ENCODE data around the gene CHPT1.

The CHPT1 gene

DNA sequence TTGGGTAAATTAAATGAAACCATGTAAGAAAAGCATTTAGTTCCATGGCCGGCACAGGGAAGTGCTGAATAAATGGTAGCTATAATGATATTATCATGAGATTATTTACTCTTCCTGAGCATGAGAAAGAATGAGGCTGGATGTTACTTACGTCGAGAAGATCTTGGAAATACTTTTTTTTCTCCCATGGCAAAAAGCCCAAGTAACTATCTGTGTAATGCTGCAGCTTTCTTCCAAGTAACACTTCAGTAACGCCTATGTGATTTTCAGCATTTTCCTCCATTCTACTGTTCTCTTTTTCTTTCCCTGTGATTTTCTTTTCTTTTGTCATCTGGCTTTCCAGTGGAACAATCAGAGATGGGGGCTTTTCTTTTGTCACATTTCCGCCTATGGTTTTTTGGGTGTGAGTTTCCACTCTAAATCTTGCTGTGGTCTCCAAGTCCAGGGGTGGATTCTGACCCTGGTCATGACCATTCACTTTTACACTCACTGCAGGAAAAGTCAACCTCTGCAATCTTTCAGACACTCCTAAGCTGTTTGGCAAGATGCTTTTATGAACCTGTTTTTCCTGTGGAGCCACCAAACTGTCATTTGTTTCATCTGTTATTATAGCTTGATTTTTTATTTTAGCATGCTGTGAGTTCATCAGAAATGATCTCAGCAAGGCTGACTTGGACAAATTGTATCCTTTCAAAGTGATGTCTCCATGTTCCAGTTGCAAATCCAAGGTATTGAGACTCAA lies 66.8 kb downstream of the CHPT1 start:
- DNase-seq (ENCODE audit: extremely low read depth, insufficient read length), result no peak
- Histone ChIP-seq H3K4me3 (replicated peaks; ENCODE audit: low read depth, low read length) (no peak overlapping the region), H3K27me3 (replicated peaks; ENCODE audit: control insufficient read depth, insufficient read depth, low read length) (no peaks in the 10 kb centered on the region), H3K36me3 (ENCODE audit: control insufficient read depth, insufficient read depth, low read length) (peaks cover 1% of the 10 kb centered on the region)
- TF ChIP-seq, protein P1, sequence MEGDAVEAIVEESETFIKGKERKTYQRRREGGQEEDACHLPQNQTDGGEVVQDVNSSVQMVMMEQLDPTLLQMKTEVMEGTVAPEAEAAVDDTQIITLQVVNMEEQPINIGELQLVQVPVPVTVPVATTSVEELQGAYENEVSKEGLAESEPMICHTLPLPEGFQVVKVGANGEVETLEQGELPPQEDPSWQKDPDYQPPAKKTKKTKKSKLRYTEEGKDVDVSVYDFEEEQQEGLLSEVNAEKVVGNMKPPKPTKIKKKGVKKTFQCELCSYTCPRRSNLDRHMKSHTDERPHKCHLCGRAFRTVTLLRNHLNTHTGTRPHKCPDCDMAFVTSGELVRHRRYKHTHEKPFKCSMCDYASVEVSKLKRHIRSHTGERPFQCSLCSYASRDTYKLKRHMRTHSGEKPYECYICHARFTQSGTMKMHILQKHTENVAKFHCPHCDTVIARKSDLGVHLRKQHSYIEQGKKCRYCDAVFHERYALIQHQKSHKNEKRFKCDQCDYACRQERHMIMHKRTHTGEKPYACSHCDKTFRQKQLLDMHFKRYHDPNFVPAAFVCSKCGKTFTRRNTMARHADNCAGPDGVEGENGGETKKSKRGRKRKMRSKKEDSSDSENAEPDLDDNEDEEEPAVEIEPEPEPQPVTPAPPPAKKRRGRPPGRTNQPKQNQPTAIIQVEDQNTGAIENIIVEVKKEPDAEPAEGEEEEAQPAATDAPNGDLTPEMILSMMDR (IDR thresholded peaks at IDR 0.05; ENCODE audit: insufficient read depth, low read length, poor library complexity, severe bottlenecking), result no peak

DNA sequence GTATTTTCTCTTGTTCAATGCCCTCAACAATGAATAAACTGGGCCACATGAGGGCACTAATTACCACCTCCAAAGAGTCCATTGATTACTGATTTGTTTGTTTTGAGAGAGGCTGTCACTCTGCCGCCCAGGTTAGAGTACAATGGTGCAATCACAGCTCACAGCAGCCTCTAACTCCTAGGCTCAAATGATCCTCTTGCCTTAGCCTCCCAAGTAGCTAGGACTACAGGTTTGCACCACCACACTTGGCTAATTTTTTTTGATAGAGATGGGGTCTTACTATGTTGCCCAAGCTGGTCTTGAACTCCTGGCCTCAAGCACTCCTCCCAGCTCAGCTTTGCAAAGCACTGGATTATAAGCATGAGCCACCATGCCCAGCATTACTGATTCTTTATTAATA lies 70.1 kb downstream of the CHPT1 start:
- DNase-seq (ENCODE audit: extremely low read depth, insufficient read length), result no peak
- peaks cover 1% of the 10 kb centered on the region for H3K36me3 ChIP-seq (ENCODE audit: control insufficient read depth, insufficient read depth, low read length)

DNA sequence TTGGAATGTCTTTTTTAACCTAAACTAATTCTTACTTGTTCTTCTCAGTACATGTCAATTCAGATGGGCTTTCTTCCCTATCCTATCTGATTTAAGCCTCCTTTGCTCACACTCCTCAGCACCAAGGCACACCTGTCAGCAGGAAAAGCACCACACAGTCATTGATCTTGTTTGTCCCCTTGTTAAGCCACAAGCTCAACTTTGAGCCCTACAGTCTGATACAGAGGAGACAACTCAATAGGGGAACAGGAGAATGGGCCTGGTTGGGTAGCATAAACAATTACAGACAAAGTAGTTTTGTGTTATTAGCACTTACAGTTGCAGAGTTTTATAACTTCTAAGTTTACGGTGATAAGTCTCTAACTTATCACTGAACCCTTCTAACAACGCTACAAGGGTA lies 71.3 kb downstream of the CHPT1 start:
- TF ChIP-seq, protein P1 (IDR thresholded peaks at IDR 0.05; ENCODE audit: insufficient read depth, low read length, poor library complexity, severe bottlenecking), result no peak
- DNase-seq (ENCODE audit: extremely low read depth, insufficient read length), result no peak
- Histone ChIP-seq H3K27me3 (replicated peaks; ENCODE audit: control insufficient read depth, insufficient read depth, low read length) (no peaks in the 10 kb centered on the region), H3K36me3 (ENCODE audit: control insufficient read depth, insufficient read depth, low read length) (peaks cover 1% of the 10 kb centered on the region), H3K4me3 (replicated peaks; ENCODE audit: low read depth, low read length) (no peak overlapping the region)

More for the DNA sequence above, 70.1 kb downstream of the CHPT1 start:
- H3K27me3 ChIP-seq (replicated peaks; ENCODE audit: control insufficient read depth, insufficient read depth, low read length), result no peaks in the 10 kb centered on the region
- TF ChIP-seq, protein P1 (IDR thresholded peaks at IDR 0.05; ENCODE audit: insufficient read depth, low read length, poor library complexity, severe bottlenecking), result peak; percentile 5
- H3K4me3 ChIP-seq (replicated peaks; ENCODE audit: low read depth, low read length), result no peak overlapping the region

DNA sequence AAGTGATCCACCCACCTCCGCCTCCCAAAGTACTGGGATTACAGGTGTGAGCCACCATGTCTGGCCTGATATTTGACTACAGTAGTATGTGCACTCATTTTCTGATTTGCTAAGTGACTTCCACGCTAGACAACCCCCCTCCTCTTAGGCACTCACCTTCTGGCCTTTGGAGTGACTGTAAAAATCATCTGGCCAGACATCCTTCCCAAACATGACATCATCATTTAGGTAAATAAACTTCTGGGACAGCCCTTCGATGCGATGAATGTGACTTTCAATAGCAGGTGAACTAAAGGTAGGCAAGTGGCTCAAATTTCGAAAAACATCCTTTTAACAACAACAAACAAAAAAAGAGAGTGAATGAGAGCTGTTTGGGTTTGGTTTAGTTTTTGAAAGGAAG lies 72.4 kb downstream of the CHPT1 start:
- TF ChIP-seq, protein P1 (IDR thresholded peaks at IDR 0.05; ENCODE audit: insufficient read depth, low read length, poor library complexity, severe bottlenecking), result no peak
- no peak for DNase-seq (ENCODE audit: extremely low read depth, insufficient read length)
- H3K27me3 ChIP-seq (replicated peaks; ENCODE audit: control insufficient read depth, insufficient read depth, low read length), result no peaks in the 10 kb centered on the region
- no peak overlapping the region for H3K4me3 ChIP-seq (replicated peaks; ENCODE audit: low read depth, low read length)
- peaks cover 1% of the 10 kb centered on the region for H3K36me3 ChIP-seq (ENCODE audit: control insufficient read depth, insufficient read depth, low read length)

DNA sequence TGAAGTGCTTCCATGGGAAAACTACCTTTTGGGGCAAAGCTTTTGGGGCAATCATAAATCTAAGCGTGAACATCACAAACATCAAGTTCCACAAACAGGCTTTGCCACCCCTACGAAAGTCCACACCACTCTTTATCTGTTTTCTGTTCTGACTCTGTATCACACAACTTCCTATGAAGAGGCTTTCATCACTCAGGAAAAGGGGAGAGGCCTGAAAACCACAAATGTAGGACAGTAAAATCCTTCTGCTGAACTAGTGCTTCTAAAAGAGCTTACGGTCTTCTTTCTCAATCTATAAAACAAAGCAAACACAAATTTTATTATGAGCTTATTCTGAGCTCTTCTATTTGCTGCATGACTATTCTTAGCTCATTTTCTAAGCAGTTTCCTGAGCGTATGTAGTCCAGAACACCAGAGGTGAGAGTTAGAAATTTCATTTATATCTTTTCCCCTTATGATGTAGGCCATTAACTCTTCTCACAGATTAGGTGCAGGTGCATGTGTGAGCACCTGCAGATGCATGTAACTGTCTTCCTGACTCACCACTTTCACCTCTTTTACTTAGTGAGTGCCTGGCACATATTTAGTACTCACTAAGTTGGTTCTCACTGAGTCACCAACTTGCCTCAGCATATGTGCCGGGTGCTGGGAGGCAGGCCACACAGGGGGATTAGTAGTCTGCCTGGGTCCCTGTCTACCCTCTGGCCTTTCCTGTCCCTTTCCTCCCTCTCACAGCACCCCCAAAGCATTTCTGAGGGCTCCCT lies 74.8 kb downstream of the CHPT1 start:
- Histone ChIP-seq H3K4me3 (replicated peaks; ENCODE audit: low read depth, low read length) (no peak overlapping the region), H3K36me3 (ENCODE audit: control insufficient read depth, insufficient read depth, low read length) (peaks cover 4% of the 10 kb centered on the region)
- DNase-seq (ENCODE audit: extremely low read depth, insufficient read length), result no peak

More for the DNA sequence above, 74.8 kb downstream of the CHPT1 start:
- TF ChIP-seq, protein P1 (IDR thresholded peaks at IDR 0.05; ENCODE audit: insufficient read depth, low read length, poor library complexity, severe bottlenecking), result no peak
- no peaks in the 10 kb centered on the region for H3K27me3 ChIP-seq (replicated peaks; ENCODE audit: control insufficient read depth, insufficient read depth, low read length)
